GM10248 (cell line): ENCODE data around the gene TMPRSS13.

Experiments used
- CTCF ChIA-PET: fragments of 300-600 bp; sonication (Branson Sonifier 250); formaldehyde crosslinking; extraction: SDS; loops from one replicate; lab custom pipeline; 2021; ENCODE audit warnings: antibody characterized with exemption; lab: Yijun Ruan, JAX
- POLR2A ChIA-PET: fragments of 350-650 bp; sonication (Branson Sonifier 250); formaldehyde crosslinking; extraction: SDS; loops from one replicate; lab custom pipeline; 2020; ENCODE audit warnings: antibody characterized with exemption; lab: Yijun Ruan, JAX
- DNase-seq: peaks from one replicate; pipeline ENCODE4 v3.0.0; 2012; ENCODE audit errors: extremely low spot score
- CTCF ChIP-seq: IDR thresholded peaks from 2 replicates; pipeline ENCODE4 v1.5.1; 2012; ENCODE audit warnings: mild to moderate bottlenecking, low read depth; ENCODE audit errors: extremely low read depth, missing control alignments, control extremely low read depth

The TMPRSS13 gene

GRCh38 chr11:117933930-117934329 is 4.7 kb upstream of the TMPRSS13 start:
- POLR2A ChIA-PET, result interaction anchor here (0.7 kb wide), 1 partner anchor 48 kb away, joined by 4 read pairs; no protein-coding TSS in a partner anchor

GRCh38 chr11:117933475-117933874 is 4.3 kb upstream of the TMPRSS13 start:
- POLR2A ChIA-PET, result interaction anchor here (0.7 kb wide), 1 partner anchor 48 kb away, joined by 4 read pairs; no protein-coding TSS in a partner anchor
- no peak for DNase-seq
- CTCF ChIA-PET, result interaction anchor here (0.7 to 9.2 kb wide), 5 partner anchors 13 to 507 kb away, joined by 3 to 135 read pairs (median 4); no protein-coding TSS in a partner anchor
- no peak for TF ChIP-seq CTCF

More at GRCh38 chr11:117933930-117934329, 4.7 kb upstream of the TMPRSS13 start:
- no peak for DNase-seq
- TF ChIP-seq CTCF, result no peak
- CTCF ChIA-PET, result interaction anchor here (0.7 to 9.2 kb wide), 7 partner anchors 12 to 508 kb away, joined by 3 to 135 read pairs (median 4); no protein-coding TSS in a partner anchor

- no peak for TF ChIP-seq CTCF
- ChIA-PET CTCF (interaction anchor here (1.1 to 9.2 kb wide), 5 partner anchors 9 to 109 kb away, joined by 4 to 135 read pairs (median 10); no protein-coding TSS in a partner anchor), POLR2A (interaction anchor here (1.2 kb wide), 1 partner anchor 12 kb away, joined by 3 read pairs; no protein-coding TSS in a partner anchor)
- no peak for DNase-seq
Observed at GRCh38 chr11:117932947-117933346, 3.7 kb upstream of the TMPRSS13 start.

GRCh38 chr11:117932426-117932825 is 3.2 kb upstream of the TMPRSS13 start:
- POLR2A ChIA-PET, result interaction anchor here (1.2 kb wide), 1 partner anchor 12 kb away, joined by 3 read pairs; no protein-coding TSS in a partner anchor
- CTCF ChIA-PET, result interaction anchor here (0.8 to 9.2 kb wide), 12 partner anchors 10 to 239 kb away, joined by 3 to 135 read pairs (median 4); no protein-coding TSS in a partner anchor
- DNase-seq, result no peak
- TF ChIP-seq CTCF, result no peak

- no peak for TF ChIP-seq CTCF
- DNase-seq, result peak; percentile 75
- POLR2A ChIA-PET, result interaction anchor here (1.2 kb wide), 1 partner anchor 13 kb away, joined by 3 read pairs; no protein-coding TSS in a partner anchor
- CTCF ChIA-PET, result interaction anchor here (0.8 to 9.2 kb wide), 16 partner anchors 10 to 1408 kb away, joined by 3 to 135 read pairs (median 4); no protein-coding TSS in a partner anchor
Observed at GRCh38 chr11:117931971-117932370, 2.8 kb upstream of the TMPRSS13 start.

- CTCF ChIA-PET, result interaction anchor here (0.8 to 9.2 kb wide), 18 partner anchors 10 to 1408 kb away, joined by 3 to 135 read pairs (median 4); no protein-coding TSS in a partner anchor
- no peak for TF ChIP-seq CTCF
Observed at GRCh38 chr11:117931331-117931950, 2.2 kb upstream of the TMPRSS13 start.

More at GRCh38 chr11:117931331-117931950, 2.2 kb upstream of the TMPRSS13 start:
- POLR2A ChIA-PET, result interaction anchor here (1.2 kb wide), 1 partner anchor 13 kb away, joined by 3 read pairs; no protein-coding TSS in a partner anchor
- DNase-seq, result no peak
